ENCODE results near the gene DOC2A.
"Not testable (repeated sequence)": the region's sequence is repeated elsewhere in the genome, so short reads cannot be mapped to it uniquely, and the experiment has no call there.

The DOC2A gene

DNA sequence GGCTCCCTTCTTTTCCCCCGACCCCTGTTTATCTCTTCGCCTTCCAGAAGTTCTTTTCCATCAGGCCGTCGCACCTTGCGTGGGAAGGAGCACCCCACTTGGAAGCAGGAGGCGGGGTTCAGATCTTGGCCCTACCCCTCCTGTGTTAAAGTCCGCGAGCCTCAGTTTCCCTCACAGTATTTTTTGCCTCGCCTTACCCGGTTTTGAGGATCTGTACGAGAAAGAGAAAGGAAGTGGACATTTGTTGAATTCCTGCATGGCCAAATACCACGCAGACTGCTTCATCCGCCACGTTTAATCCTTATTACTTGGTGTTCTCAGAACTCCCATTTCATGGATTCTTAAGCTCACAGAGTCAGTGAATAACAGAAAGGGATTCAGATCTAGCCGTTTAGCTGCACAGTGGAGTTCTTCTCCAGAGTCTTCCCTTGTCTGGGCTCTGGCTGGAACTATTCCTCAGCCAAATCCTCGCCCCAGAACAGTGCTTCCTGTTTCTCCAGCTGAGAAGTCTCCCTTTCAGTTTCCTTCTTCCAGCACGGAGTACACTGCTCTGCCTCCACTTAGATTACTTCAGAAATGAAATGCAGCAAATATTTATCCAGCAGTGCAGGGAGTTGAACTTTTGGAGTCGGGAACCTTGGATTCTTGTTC is 48.4 kb downstream of the DOC2A start:
- TF ChIP-seq, protein P1, sequence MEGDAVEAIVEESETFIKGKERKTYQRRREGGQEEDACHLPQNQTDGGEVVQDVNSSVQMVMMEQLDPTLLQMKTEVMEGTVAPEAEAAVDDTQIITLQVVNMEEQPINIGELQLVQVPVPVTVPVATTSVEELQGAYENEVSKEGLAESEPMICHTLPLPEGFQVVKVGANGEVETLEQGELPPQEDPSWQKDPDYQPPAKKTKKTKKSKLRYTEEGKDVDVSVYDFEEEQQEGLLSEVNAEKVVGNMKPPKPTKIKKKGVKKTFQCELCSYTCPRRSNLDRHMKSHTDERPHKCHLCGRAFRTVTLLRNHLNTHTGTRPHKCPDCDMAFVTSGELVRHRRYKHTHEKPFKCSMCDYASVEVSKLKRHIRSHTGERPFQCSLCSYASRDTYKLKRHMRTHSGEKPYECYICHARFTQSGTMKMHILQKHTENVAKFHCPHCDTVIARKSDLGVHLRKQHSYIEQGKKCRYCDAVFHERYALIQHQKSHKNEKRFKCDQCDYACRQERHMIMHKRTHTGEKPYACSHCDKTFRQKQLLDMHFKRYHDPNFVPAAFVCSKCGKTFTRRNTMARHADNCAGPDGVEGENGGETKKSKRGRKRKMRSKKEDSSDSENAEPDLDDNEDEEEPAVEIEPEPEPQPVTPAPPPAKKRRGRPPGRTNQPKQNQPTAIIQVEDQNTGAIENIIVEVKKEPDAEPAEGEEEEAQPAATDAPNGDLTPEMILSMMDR (IDR thresholded peaks at IDR 0.05; ENCODE audit: low read depth, low read length), result no peak

DNA sequence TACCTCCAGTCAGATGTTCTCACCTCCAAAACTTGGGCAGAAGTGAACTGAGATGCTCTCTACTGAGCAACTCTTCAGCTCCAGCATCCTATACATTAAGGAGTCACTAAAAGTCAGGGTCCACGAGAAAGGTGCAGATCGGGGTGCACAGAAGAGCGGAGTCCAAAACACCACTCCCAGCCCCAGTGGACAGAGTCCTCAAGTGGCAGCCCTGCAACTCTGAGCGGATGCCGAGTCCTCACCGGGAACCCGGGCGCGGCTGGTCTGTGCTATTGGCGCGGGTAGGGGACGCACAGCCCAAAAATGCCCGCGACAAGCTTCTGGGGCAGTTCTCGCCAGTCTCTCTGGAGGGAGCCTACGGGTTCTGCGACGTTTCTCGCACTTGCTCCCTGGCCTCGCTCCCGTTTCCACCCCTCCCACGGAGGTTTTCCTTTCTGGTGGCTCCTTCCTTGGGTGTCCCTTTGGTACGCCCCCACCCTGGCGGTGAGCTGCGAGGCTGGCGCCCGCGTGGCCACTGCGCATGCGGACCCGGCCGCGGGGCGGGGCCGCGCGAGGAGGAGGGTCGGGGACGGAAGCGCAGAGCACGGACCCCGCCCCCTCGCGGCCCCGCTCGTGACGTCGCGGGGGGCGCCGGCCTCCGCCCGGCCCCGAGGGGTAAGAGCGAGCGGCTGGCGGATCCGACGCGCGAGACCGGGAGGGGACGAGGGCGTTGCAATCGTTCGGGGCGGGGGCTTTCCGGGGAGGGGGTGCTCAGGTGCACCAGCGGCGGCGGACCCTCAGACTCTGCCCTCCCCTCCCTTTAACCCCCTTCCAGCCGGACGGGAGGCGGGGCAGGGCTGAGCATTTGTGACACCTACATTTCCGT is 49.1 kb downstream of the DOC2A start, which contains the start of gene TMEM219:
Gene TMEM219, plus strand, starts transcription at position 601 of the 865 bp plus-strand sequence. CDS start 1,065 bp downstream, outside the sequence.
- TF ChIP-seq, protein P1 (IDR thresholded peaks at IDR 0.05; ENCODE audit: low read depth, low read length), result peak; percentile 17
- peak; percentile 67 for DNase-seq (ENCODE audit: extremely low read depth, low read depth)

More for the DNA sequence above, 48.4 kb downstream of the DOC2A start:
- no peak for DNase-seq (ENCODE audit: extremely low read depth, low read depth)

DNA sequence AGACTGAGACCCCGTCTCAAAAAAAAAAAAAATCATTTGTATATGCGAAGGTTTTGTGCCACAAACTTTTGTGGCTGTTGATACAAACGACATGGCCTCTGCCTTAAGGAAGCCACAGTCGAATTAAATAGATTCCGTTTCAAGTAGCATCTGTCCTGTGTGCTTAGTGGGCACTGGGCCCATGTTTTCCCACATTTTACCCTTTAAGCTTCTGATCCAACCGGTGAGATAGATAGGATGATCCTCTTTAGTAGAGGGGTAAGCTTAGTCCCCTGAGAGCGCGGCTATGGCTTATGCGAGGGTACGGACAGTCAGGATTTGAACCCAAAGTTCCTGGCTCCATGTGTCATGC is 49.7 kb downstream of the DOC2A start:
- TF ChIP-seq, protein P1 (IDR thresholded peaks at IDR 0.05; ENCODE audit: low read depth, low read length), result no peak
- DNase-seq (ENCODE audit: extremely low read depth, low read depth), result no peak

DNA sequence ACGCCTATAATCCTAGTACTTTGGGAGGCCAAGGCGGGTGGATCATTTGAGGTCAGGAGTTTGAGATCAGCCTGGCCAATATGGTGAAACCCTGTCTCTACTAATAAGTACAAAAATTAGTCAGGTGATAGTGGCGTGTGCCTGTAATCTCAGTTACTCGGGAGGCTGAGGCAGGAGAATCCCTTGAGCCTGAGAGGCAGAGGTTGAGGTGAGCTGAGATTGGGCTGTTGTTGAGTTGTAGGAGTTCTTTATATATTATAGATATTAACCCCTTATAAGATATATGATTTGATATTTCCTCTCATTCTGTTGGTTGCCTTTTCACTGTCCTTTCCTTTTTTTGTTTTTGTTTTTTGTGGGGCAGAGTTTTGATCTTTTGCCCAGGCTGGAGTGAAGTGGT is 51.0 kb downstream of the DOC2A start:
- DNase-seq (ENCODE audit: extremely low read depth, low read depth), result not testable (repeated sequence)

DNA sequence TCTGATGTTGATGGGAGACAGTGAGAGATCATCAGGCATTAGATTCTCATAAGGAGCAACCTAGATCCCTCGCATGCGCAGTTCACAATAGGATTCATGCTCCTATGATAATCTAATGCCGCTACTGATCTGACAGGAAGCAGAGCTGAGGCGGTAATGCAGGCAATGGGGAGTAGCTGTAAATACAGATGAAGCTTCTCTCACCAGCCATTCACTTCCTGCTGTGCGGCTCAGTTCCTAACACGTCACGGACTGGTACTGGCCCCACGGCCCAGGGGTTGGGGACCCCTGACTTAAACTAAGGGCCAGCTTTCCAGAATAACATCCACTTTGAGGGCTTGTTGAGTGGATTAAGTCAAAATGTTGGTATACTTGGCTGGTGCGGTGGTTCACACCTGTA is 51.5 kb downstream of the DOC2A start:
- DNase-seq (ENCODE audit: extremely low read depth, low read depth), result no peak
- TF ChIP-seq, protein P1 (IDR thresholded peaks at IDR 0.05; ENCODE audit: low read depth, low read length), result no peak

DNA sequence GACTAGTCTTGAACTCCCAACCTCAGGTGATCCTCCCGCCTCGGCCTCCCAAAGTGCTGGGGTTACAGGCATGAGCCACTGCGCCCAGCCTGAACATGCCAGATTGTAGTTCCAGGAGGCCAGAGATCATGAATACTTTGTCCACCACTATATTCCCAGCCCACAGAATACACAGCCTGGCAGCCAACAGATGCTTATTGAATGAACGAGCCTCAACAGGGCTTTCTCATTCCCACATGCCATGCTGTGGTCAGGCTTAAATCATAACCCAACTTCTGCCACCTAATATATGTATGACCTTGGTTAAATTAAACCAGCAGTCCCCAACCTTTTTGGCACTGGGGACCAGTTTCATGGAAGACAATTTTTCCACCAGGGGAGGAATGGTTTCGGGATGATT is 52.1 kb downstream of the DOC2A start:
- DNase-seq (ENCODE audit: extremely low read depth, low read depth), result no peak
- TF ChIP-seq, protein P1 (IDR thresholded peaks at IDR 0.05; ENCODE audit: low read depth, low read length), result no peak
